ENCODE measurements around the gene ISLR2. TPM values are rescaled to one million over a fixed set of nuclear protein-coding genes. Genes with fewer than 3 reads are reported as not detected.

The ISLR2 gene
- total RNA-seq, 1 experiment from 2014 or later = 8.9 TPM

DNA sequence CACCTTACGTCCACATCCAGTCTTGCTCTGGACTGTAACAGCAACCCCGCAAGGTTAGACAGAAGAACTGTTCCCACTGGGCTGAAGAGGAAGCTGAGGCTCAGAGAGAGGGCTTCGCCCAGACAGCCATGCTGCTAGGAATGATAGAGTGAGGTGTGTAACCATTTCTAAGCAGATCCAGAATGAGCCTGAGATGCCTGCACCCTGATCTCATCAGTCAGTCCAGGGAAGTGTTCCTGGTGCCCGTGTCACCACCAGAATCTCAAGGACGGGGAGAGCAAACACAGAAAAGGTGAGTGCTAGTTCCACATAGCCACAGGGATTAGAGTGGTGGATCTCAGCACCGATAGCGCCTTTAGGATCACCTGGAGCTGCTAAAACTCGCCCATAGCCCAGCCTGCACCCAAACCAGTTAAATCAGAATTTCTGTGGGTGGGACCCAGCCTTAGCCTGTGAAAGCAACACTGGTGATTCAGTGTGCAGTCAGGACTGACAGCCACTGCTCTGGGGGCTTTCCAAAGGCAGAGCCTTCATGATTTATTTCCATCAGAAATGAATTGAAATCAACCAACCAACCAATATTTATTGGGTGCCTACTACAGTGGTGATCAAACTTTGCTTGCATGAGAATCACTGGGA is 55.4 kb downstream of the ISLR2 start:
- ChIA-PET CTCF (no interaction called here), POLR2A (no interaction called here)
- no peaks in the 10 kb centered on the region; the same call in 1 of the 2 replicates for H3K27me3 Mint-ChIP-seq (ENCODE audit: low read depth)
- H3K36me3 Mint-ChIP-seq = peaks cover 3% of the 10 kb centered on the region; the same call in 1 of the 2 replicates
- H3K4me3 Mint-ChIP-seq = no peak overlapping the region
- DNase-seq (ENCODE audit: low spot score) (no peak), ATAC-seq (no peak)
- TF ChIP-seq, protein P1, sequence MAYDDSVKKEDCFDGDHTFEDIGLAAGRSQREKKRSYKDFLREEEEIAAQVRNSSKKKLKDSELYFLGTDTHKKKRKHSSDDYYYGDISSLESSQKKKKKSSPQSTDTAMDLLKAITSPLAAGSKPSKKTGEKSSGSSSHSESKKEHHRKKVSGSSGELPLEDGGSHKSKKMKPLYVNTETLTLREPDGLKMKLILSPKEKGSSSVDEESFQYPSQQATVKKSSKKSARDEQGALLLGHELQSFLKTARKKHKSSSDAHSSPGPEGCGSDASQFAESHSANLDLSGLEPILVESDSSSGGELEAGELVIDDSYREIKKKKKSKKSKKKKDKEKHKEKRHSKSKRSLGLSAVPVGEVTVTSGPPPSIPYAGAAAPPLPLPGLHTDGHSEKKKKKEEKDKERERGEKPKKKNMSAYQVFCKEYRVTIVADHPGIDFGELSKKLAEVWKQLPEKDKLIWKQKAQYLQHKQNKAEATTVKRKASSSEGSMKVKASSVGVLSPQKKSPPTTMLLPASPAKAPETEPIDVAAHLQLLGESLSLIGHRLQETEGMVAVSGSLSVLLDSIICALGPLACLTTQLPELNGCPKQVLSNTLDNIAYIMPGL (CRISPR knock-in tag; IDR thresholded peaks at IDR 0.05) = no peak
- TF ChIP-seq CREB1 (CRISPR knock-in tag; IDR thresholded peaks at IDR 0.05) = no peak
- TF ChIP-seq, protein P2, sequence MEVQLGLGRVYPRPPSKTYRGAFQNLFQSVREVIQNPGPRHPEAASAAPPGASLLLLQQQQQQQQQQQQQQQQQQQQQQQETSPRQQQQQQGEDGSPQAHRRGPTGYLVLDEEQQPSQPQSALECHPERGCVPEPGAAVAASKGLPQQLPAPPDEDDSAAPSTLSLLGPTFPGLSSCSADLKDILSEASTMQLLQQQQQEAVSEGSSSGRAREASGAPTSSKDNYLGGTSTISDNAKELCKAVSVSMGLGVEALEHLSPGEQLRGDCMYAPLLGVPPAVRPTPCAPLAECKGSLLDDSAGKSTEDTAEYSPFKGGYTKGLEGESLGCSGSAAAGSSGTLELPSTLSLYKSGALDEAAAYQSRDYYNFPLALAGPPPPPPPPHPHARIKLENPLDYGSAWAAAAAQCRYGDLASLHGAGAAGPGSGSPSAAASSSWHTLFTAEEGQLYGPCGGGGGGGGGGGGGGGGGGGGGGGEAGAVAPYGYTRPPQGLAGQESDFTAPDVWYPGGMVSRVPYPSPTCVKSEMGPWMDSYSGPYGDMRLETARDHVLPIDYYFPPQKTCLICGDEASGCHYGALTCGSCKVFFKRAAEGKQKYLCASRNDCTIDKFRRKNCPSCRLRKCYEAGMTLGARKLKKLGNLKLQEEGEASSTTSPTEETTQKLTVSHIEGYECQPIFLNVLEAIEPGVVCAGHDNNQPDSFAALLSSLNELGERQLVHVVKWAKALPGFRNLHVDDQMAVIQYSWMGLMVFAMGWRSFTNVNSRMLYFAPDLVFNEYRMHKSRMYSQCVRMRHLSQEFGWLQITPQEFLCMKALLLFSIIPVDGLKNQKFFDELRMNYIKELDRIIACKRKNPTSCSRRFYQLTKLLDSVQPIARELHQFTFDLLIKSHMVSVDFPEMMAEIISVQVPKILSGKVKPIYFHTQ (CRISPR knock-in tag; IDR thresholded peaks at IDR 0.05) = no peak
- no peak for TF ChIP-seq GRHL2 (CRISPR knock-in tag; IDR thresholded peaks at IDR 0.05; ENCODE audit: insufficient replicate concordance, severe bottlenecking)
- TF ChIP-seq, protein P3, sequence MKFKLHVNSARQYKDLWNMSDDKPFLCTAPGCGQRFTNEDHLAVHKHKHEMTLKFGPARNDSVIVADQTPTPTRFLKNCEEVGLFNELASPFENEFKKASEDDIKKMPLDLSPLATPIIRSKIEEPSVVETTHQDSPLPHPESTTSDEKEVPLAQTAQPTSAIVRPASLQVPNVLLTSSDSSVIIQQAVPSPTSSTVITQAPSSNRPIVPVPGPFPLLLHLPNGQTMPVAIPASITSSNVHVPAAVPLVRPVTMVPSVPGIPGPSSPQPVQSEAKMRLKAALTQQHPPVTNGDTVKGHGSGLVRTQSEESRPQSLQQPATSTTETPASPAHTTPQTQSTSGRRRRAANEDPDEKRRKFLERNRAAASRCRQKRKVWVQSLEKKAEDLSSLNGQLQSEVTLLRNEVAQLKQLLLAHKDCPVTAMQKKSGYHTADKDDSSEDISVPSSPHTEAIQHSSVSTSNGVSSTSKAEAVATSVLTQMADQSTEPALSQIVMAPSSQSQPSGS (CRISPR knock-in tag; IDR thresholded peaks at IDR 0.05; ENCODE audit: borderline replicate concordance, low read depth) = no peak
- TF ChIP-seq TP53 (CRISPR knock-in tag; IDR thresholded peaks at IDR 0.05) = no peak
- TF ChIP-seq NFE2L1 (CRISPR knock-in tag; IDR thresholded peaks at IDR 0.05) = no peak
- TF ChIP-seq, protein P4, sequence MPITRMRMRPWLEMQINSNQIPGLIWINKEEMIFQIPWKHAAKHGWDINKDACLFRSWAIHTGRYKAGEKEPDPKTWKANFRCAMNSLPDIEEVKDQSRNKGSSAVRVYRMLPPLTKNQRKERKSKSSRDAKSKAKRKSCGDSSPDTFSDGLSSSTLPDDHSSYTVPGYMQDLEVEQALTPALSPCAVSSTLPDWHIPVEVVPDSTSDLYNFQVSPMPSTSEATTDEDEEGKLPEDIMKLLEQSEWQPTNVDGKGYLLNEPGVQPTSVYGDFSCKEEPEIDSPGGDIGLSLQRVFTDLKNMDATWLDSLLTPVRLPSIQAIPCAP (CRISPR knock-in tag; IDR thresholded peaks at IDR 0.05) = no peak
- TF ChIP-seq ZNF671 (CRISPR knock-in tag; IDR thresholded peaks at IDR 0.05) = no peak
- no peak for TF ChIP-seq EMX1 (CRISPR knock-in tag; IDR thresholded peaks at IDR 0.05)
- TF ChIP-seq, protein P5, sequence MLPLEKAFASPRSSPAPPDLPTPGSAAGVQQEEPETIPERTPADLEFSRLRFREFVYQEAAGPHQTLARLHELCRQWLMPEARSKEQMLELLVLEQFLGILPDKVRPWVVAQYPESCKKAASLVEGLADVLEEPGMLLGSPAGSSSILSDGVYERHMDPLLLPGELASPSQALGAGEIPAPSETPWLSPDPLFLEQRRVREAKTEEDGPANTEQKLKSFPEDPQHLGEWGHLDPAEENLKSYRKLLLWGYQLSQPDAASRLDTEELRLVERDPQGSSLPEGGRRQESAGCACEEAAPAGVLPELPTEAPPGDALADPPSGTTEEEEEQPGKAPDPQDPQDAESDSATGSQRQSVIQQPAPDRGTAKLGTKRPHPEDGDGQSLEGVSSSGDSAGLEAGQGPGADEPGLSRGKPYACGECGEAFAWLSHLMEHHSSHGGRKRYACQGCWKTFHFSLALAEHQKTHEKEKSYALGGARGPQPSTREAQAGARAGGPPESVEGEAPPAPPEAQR (CRISPR knock-in tag; IDR thresholded peaks at IDR 0.05) = no peak
- TF ChIP-seq, protein P6, sequence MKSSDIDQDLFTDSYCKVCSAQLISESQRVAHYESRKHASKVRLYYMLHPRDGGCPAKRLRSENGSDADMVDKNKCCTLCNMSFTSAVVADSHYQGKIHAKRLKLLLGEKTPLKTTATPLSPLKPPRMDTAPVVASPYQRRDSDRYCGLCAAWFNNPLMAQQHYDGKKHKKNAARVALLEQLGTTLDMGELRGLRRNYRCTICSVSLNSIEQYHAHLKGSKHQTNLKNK (CRISPR knock-in tag; IDR thresholded peaks at IDR 0.05) = no peak
- TF ChIP-seq, protein P7, sequence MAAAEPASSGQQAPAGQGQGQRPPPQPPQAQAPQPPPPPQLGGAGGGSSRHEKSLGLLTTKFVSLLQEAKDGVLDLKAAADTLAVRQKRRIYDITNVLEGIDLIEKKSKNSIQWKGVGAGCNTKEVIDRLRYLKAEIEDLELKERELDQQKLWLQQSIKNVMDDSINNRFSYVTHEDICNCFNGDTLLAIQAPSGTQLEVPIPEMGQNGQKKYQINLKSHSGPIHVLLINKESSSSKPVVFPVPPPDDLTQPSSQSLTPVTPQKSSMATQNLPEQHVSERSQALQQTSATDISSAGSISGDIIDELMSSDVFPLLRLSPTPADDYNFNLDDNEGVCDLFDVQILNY (CRISPR knock-in tag; IDR thresholded peaks at IDR 0.05) = no peak
- TF ChIP-seq PRRX2 (CRISPR knock-in tag; IDR thresholded peaks at IDR 0.05) = no peak
- no peak overlapping the region for H3K27ac Mint-ChIP-seq
- no peaks in the 10 kb centered on the region for H3K9me3 Mint-ChIP-seq
- H3K4me1 Mint-ChIP-seq = no peaks in the 10 kb centered on the region

Other genes starting within 250 kb of the ISLR2 start
- 10.6 to 14.4 TPM (median 12.3 TPM) in 3 replicates for gene LOXL1, start 204.1 kb upstream of the ISLR2 start, total RNA-seq (2021)
- 5.0 to 5.5 TPM (median 5.4 TPM) in 3 replicates for gene STOML1, start 138.3 kb upstream of the ISLR2 start, total RNA-seq (2021)
- gene PML, start 135.9 kb upstream of the ISLR2 start, total RNA-seq (2021) = 39.0 to 47.7 TPM (median 40.5 TPM) in 3 replicates
- 3.1 to 6.0 TPM (median 5.7 TPM) in 3 replicates for gene GOLGA6A, start 48.0 kb upstream of the ISLR2 start, total RNA-seq (2021)
- gene ISLR, start 43.1 kb downstream of the ISLR2 start, total RNA-seq (2021) = 0.50 to 0.63 TPM (median 0.62 TPM) in 3 replicates
- 20.1 to 23.2 TPM (median 21.7 TPM) in 3 replicates for gene STRA6, start 72.2 kb downstream of the ISLR2 start, total RNA-seq (2021)
- 5.6 to 10.6 TPM (median 6.1 TPM) in 3 replicates for gene CCDC33, start 105.7 kb downstream of the ISLR2 start, total RNA-seq (2021)
- gene CYP11A1, start 237.1 kb downstream of the ISLR2 start, total RNA-seq (2021) = 3.4 to 4.1 TPM (median 3.8 TPM) in 3 replicates

Data from WTC11 (cell line).